Measurements from ENCODE around the gene SMARCAL1. TPM values are rescaled to one million over a fixed set of nuclear protein-coding genes. Genes with fewer than 3 reads are reported as not detected.

Gene SMARCAL1
- total and polyA plus RNA-seq, 9 of the 15 experiments (the other 6 are each of a cell fraction or from before 2014, with no cell fraction given): 8.2 to 27.9 (median 12.4) TPM

DNA sequence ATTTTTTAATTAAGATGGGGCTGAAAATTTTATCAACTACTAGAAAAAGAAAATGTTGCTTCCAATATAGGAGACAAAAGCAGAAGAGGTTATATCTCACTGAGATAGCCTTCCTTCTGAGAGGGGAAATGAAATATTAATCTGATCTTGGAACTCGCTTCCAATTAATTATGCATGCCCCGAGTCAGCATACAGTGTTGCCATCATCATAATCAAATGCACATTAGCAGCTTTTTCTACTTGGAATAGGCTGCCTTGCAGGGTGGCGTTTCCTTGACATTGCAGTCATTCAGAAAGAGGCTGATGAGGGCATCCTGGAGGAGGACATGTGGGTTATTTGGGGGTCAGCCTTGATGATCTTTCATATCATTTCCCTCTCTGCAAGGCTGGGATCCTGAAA lies 67.9 kb downstream of the SMARCAL1 start (continued):
- TF ChIP-seq MGA (IDR thresholded peaks at IDR 0.05): no peak

Data from K562 (cell line).